Smooth muscle cell of the brain vasculature (primary cell): ENCODE data around the gene OPRL1.
"Not testable (repeated sequence)": the region's sequence is repeated elsewhere in the genome, so short reads cannot be mapped to it uniquely, and the experiment has no call there.

Source experiments
- DNase-seq: peaks from one replicate; pipeline ENCODE4 v3.0.0-alpha.2; 2012; ENCODE audit warnings: low read depth, low spot score

OPRL1 gene

GRCh38 chr20:64115171-64115911, 35.5 kb downstream of the OPRL1 start:
- no peak for DNase-seq

GRCh38 chr20:64116016-64116415, 36.1 kb downstream of the OPRL1 start:
- DNase-seq = no peak

GRCh38 chr20:64116541-64117431, 36.9 kb downstream of the OPRL1 start:
- no peak for DNase-seq

GRCh38 chr20:64117432-64117777, 37.5 kb downstream of the OPRL1 start:
- DNase-seq = not testable (repeated sequence)

GRCh38 chr20:64119301-64119680, 39.4 kb downstream of the OPRL1 start:
- DNase-seq = no peak

- DNase-seq = no peak
Observed at GRCh38 chr20:64119681-64120341, 39.9 kb downstream of the OPRL1 start.

GRCh38 chr20:64121586-64121985, 41.7 kb downstream of the OPRL1 start:
- no peak for DNase-seq

- DNase-seq = not testable (repeated sequence)
Observed at GRCh38 chr20:64122927-64123326, 43.0 kb downstream of the OPRL1 start.

- DNase-seq = not testable (repeated sequence)
Observed at GRCh38 chr20:64123517-64123916, 43.6 kb downstream of the OPRL1 start.

- no peak for DNase-seq
Observed at GRCh38 chr20:64129146-64129782, 49.4 kb downstream of the OPRL1 start.

- DNase-seq = no peak
Observed at GRCh38 chr20:64130271-64130670, 50.4 kb downstream of the OPRL1 start.

GRCh38 chr20:64130876-64131275, 51.0 kb downstream of the OPRL1 start:
- DNase-seq = no peak

GRCh38 chr20:64131406-64131805, 51.5 kb downstream of the OPRL1 start:
- no peak for DNase-seq

- no peak for DNase-seq
Observed at GRCh38 chr20:64133951-64134407, 54.1 kb downstream of the OPRL1 start.

- DNase-seq = not testable (repeated sequence)
Observed at GRCh38 chr20:64134744-64135143, 54.9 kb downstream of the OPRL1 start.

GRCh38 chr20:64136004-64136710, 56.3 kb downstream of the OPRL1 start:
- no peak for DNase-seq

GRCh38 chr20:64137598-64138031, 57.7 kb downstream of the OPRL1 start:
- DNase-seq = no peak

GRCh38 chr20:64138276-64138815, 58.5 kb downstream of the OPRL1 start:
- no peak for DNase-seq

- no peak for DNase-seq
Observed at GRCh38 chr20:64139199-64140060, 59.5 kb downstream of the OPRL1 start.
